ENCODE data around the gene YIF1A. TPM values are rescaled to one million over a fixed set of nuclear protein-coding genes. Genes with fewer than 3 reads are reported as not detected.
A peak's percentile ranks its signal among the peaks of the same experiment; 100 is the strongest.

Gene YIF1A
- total and polyA plus RNA-seq, 2 experiments from 2014 or later = 132 to 265 TPM

DNA sequence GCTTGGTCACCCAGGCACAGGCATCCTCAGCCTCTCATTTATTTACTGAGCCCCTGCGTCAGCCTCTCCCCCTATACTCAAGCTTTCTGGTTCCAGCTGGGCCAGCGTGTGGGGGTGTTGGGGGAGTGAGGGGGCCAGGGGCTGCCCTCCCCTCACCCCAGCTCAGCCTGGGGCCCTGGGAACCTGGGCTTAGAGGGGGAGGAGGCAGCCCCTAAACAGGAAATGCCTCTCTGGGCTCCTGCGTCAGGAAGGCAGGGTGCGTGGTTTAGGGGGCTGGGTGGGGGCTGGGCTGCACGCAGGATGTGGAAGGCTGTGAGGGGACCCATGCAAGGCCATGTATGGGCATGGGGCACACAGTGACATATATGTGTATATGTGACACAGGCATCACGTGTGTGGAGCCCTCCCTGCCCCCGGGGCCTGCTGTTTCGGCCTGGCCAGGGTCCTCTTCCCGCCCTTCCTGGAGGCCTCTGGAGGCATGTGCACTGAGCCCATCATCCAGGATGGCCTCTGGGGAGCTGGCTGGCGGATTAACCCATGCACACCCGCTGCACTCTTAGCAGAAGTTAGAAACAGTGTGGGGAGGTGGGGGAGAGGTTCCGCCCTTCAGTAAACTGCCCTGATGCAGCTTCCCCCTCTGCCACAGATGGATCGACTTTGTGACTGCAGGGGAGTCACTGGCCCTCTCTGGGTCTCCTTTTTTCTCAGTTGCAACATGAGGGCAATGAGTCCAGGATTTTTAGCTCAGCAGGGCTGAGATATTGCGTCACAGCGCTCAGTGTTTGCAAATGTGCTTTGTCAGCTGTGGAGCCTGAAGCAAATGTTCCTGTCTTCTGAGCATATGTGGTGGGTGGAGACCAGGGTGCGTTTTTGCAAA lies 29.0 kb upstream of the YIF1A start:
- Histone ChIP-seq H3K4me2 (peak overlapping the region; percentile 77), H3K4me3 (no peak overlapping the region), H3K27ac (peak overlapping the region; percentile 97), H3K9me3 (ENCODE audit: low read depth) (no peaks in the 10 kb centered on the region), H3K79me2 (peaks cover 29% of the 10 kb centered on the region), H4K20me1 (ENCODE audit: insufficient read depth, poor library complexity, severe bottlenecking) (no peaks in the 10 kb centered on the region), H3K36me3 (replicated peaks; ENCODE audit: insufficient read depth, low read depth) (no peaks in the 10 kb centered on the region), H3K9me2 (replicated peaks; ENCODE audit: insufficient read depth) (no peaks in the 10 kb centered on the region), H3K27me3 (no peaks in the 10 kb centered on the region), H3K4me1 (ENCODE audit: insufficient read depth) (peaks cover 23% of the 10 kb centered on the region), H2AFZ (no peak overlapping the region)
- WGBS (ENCODE audit: low lambda C conversion rate, missing lambda C conversion rate) = 36% methylated on average over 13 of the region's 16 CpGs
- TF ChIP-seq, protein P1, sequence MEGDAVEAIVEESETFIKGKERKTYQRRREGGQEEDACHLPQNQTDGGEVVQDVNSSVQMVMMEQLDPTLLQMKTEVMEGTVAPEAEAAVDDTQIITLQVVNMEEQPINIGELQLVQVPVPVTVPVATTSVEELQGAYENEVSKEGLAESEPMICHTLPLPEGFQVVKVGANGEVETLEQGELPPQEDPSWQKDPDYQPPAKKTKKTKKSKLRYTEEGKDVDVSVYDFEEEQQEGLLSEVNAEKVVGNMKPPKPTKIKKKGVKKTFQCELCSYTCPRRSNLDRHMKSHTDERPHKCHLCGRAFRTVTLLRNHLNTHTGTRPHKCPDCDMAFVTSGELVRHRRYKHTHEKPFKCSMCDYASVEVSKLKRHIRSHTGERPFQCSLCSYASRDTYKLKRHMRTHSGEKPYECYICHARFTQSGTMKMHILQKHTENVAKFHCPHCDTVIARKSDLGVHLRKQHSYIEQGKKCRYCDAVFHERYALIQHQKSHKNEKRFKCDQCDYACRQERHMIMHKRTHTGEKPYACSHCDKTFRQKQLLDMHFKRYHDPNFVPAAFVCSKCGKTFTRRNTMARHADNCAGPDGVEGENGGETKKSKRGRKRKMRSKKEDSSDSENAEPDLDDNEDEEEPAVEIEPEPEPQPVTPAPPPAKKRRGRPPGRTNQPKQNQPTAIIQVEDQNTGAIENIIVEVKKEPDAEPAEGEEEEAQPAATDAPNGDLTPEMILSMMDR (IDR thresholded peaks at IDR 0.05; ENCODE audit: poor library complexity) = no peak
- TF ChIP-seq EZH2phosphoT487 (IDR thresholded peaks at IDR 0.05; ENCODE audit: low read depth, severe bottlenecking, unreplicated experiment) (no peak), EZH2 (IDR thresholded peaks at IDR 0.05; ENCODE audit: borderline replicate concordance) (no peak)
- peak; percentile 82 for DNase-seq (ENCODE audit: low spot score)

DNA sequence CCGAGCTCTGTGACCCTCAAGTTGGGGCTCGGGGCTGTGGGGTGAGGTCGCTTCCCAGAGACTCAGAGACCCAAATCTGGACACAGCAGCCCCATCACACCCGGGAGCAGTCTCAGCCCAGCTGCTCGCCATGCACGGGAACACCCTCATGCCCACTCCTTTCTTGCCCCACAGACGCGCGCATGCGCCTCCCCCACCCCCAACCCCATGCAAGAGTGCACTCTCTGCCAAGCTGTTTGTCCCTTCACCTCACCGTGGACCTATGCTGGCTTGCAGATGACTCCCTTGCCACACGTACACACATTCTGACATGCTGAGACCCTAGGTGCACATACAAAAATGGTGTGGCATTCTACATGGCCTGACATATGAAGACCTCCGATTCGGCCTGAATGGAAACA lies 28.4 kb upstream of the YIF1A start:
- peaks cover 29% of the 10 kb centered on the region for H3K79me2 ChIP-seq
- peaks cover 23% of the 10 kb centered on the region for H3K4me1 ChIP-seq (ENCODE audit: insufficient read depth)
- peak overlapping the region; percentile 77 for H3K4me2 ChIP-seq
- DNase-seq (ENCODE audit: low spot score) = peak; percentile 61
- H3K27ac ChIP-seq = peak overlapping the region; percentile 97
- no peak overlapping the region for H2AFZ ChIP-seq
- no peaks in the 10 kb centered on the region for H3K27me3 ChIP-seq
- no peak overlapping the region for H3K4me3 ChIP-seq
- H3K9me3 ChIP-seq (ENCODE audit: low read depth) = no peaks in the 10 kb centered on the region
- no peaks in the 10 kb centered on the region for H3K36me3 ChIP-seq (replicated peaks; ENCODE audit: insufficient read depth, low read depth)
- 26% methylated on average over 10 of the region's 14 CpGs for WGBS (ENCODE audit: low lambda C conversion rate, missing lambda C conversion rate)
- no peaks in the 10 kb centered on the region for H3K9me2 ChIP-seq (replicated peaks; ENCODE audit: insufficient read depth)
- TF ChIP-seq, protein P1 (IDR thresholded peaks at IDR 0.05; ENCODE audit: poor library complexity) = no peak
- TF ChIP-seq EZH2phosphoT487 (IDR thresholded peaks at IDR 0.05; ENCODE audit: low read depth, severe bottlenecking, unreplicated experiment) = no peak
- no peak for TF ChIP-seq EZH2 (IDR thresholded peaks at IDR 0.05; ENCODE audit: borderline replicate concordance)
- H4K20me1 ChIP-seq (ENCODE audit: insufficient read depth, poor library complexity, severe bottlenecking) = no peaks in the 10 kb centered on the region

DNA sequence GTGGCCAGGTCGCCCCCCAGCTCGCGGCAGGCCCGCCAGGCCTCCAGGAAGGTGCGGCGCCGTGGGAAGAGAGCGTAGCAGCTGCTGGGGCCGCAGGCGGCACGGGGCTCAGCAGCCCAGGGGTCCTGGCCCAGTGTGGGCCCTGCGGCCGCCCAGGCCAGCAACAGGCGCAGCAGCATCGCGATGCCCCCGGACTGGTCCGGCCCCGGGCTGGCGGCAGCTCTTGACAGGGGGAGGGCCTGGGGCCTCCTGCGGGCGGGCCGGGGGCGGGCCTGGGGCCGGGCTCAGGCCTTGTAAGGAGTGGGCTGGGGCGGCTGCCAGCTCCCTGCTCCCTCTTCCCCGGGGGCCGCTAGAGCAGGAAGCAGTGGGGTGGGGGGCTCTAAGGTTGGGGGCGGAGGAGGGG lies 27.9 kb upstream of the YIF1A start, which contains the start of gene CD248:
CD248 (minus strand) TSS at position 196 of the 403 bp plus-strand sequence; CDS start at position 179, 17 bp downstream.
- H3K79me2 ChIP-seq = peaks cover 29% of the 10 kb centered on the region
- DNase-seq (ENCODE audit: low spot score) = peak; percentile 84
- H4K20me1 ChIP-seq (ENCODE audit: insufficient read depth, poor library complexity, severe bottlenecking) = no peaks in the 10 kb centered on the region
- 35% methylated on average over 10 of the region's 29 CpGs for WGBS (ENCODE audit: low lambda C conversion rate, missing lambda C conversion rate)
- H3K4me3 ChIP-seq = peak within 1 kb of the TSS; percentile 19
- H3K27me3 ChIP-seq = no peaks in the 10 kb centered on the region
- peaks cover 23% of the 10 kb centered on the region for H3K4me1 ChIP-seq (ENCODE audit: insufficient read depth)
- no peaks in the 10 kb centered on the region for H3K9me2 ChIP-seq (replicated peaks; ENCODE audit: insufficient read depth)
- no peaks in the 10 kb centered on the region for H3K36me3 ChIP-seq (replicated peaks; ENCODE audit: insufficient read depth, low read depth)
- TF ChIP-seq EZH2phosphoT487 (IDR thresholded peaks at IDR 0.05; ENCODE audit: low read depth, severe bottlenecking, unreplicated experiment) (no peak), EZH2 (IDR thresholded peaks at IDR 0.05; ENCODE audit: borderline replicate concordance) (no peak)
- TF ChIP-seq, protein P1 (IDR thresholded peaks at IDR 0.05; ENCODE audit: poor library complexity) = no peak
- H2AFZ ChIP-seq = no peak within 1 kb of the TSS
- H3K27ac ChIP-seq = peak within 1 kb of the TSS; percentile 97
- H3K9me3 ChIP-seq (ENCODE audit: low read depth) = no peaks in the 10 kb centered on the region
- H3K4me2 ChIP-seq = peak within 1 kb of the TSS; percentile 77

Measured in hepatocyte (in vitro differentiated cells).